ENCODE results near the gene ANKRD29.

DNA sequence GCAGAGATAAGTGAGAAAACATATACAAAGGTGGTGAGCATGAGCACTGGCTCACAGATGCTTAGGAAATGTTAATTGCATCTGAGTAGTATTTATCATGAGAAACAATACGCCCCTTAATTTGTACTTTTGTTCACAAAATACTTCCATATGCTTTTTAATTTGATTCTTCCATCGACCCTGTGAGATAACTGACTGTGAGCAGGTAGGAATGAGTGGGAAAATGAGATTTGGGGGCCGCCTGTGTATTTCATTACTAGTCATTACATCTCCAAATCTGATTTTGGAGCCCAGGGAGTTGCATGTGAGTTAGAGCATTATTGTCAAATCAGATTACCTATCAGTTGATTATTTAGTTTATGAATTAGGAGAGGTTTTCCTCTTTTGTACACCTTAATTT, 39.7 kb downstream of the ANKRD29 start:
- TF ChIP-seq, protein P1, sequence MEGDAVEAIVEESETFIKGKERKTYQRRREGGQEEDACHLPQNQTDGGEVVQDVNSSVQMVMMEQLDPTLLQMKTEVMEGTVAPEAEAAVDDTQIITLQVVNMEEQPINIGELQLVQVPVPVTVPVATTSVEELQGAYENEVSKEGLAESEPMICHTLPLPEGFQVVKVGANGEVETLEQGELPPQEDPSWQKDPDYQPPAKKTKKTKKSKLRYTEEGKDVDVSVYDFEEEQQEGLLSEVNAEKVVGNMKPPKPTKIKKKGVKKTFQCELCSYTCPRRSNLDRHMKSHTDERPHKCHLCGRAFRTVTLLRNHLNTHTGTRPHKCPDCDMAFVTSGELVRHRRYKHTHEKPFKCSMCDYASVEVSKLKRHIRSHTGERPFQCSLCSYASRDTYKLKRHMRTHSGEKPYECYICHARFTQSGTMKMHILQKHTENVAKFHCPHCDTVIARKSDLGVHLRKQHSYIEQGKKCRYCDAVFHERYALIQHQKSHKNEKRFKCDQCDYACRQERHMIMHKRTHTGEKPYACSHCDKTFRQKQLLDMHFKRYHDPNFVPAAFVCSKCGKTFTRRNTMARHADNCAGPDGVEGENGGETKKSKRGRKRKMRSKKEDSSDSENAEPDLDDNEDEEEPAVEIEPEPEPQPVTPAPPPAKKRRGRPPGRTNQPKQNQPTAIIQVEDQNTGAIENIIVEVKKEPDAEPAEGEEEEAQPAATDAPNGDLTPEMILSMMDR (IDR thresholded peaks at IDR 0.05) = no peak
- TF ChIP-seq POLR2A (IDR thresholded peaks at IDR 0.05) = no peak

Data from adrenal gland (tissue), 5 donors.